Brain microvascular endothelial cell (primary cell): ENCODE results near the gene RIBC1.
A peak's percentile ranks its signal among the peaks of the same experiment; 100 is the strongest.
"Not testable (repeated sequence)": the region's sequence is repeated elsewhere in the genome, so short reads cannot be mapped to it uniquely, and the experiment has no call there.

Source experiments
- DNase-seq: peaks from one replicate; pipeline ENCODE4 v3.0.0-alpha.2; 2020
- H3K27ac ChIP-seq: fragments of 250-450 bp; sonication (Bioruptor Pico); 2 replicates; pipeline ENCODE4 v1.5.1; 2020; ENCODE audit warnings: mild to moderate bottlenecking, moderate library complexity
- H3K27me3 ChIP-seq: fragments of 250-450 bp; sonication (Bioruptor Pico); replicated peaks from 2 replicates; pipeline ENCODE4 v1.5.1; 2020; ENCODE audit warnings: mild to moderate bottlenecking
- H3K36me3 ChIP-seq: fragments of 250-450 bp; sonication (Bioruptor Pico); replicated peaks from 2 replicates; pipeline ENCODE4 v1.5.1; 2020; ENCODE audit warnings: mild to moderate bottlenecking
- H3K4me3 ChIP-seq: 2 replicates; pipeline ENCODE4 v1.5.1; 2011; ENCODE audit warnings: low read depth, mild to moderate bottlenecking, control low read depth, low read length, moderate library complexity
- CTCF ChIP-seq: IDR thresholded peaks from 2 replicates; pipeline ENCODE4 v1.5.1; 2011; ENCODE audit warnings: low read depth, mild to moderate bottlenecking, moderate library complexity, low read length, control low read depth, inconsistent platforms; ENCODE audit errors: missing control alignments
- in situ Hi-C: cut with HindIII; loops from 2 replicates; pipeline ENCODE4 v1.10.0; 2017; ENCODE audit warnings: low sequenced_read_pairs, low pct_ligation_motif_present

RIBC1 gene

GRCh38 chrX:53403535-53403934 is 19.1 kb upstream of the RIBC1 start:
- no peak overlapping the region for H3K27ac ChIP-seq
- H3K36me3 ChIP-seq, result peaks cover 39% of the 10 kb centered on the region
- no peaks in the 10 kb centered on the region for H3K27me3 ChIP-seq
- DNase-seq, result no peak
- in situ Hi-C loops, result no loop called here
- H3K4me3 ChIP-seq, result no peak overlapping the region
- TF ChIP-seq CTCF, result no peak

DNA sequence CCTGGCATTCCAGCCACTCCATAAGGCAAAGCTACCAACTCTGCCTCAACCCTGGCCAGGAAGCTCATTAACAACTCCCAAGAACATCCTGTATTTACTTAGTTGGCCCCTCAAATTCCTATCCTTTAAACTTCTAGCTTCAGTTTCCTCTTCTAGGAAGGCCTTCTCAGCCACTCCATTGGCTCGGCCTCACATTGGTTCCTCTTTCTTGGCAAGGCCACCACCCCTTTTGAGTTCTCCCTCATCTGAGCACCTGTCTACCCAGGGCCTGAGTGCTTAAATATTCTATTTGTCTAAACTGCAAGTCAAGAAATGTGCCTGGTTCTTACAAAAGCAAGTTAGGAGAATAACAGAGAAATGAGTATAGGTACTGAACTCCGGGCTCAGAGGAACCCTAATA is 10.2 kb upstream of the RIBC1 start:
- in situ Hi-C loops, result no loop called here
- no peak overlapping the region for H3K27ac ChIP-seq
- peaks cover 28% of the 10 kb centered on the region for H3K36me3 ChIP-seq
- TF ChIP-seq CTCF, result no peak
- DNase-seq, result no peak
- no peaks in the 10 kb centered on the region for H3K27me3 ChIP-seq
- H3K4me3 ChIP-seq, result no peak overlapping the region

- H3K4me3 ChIP-seq, DNase-seq, H3K36me3 ChIP-seq, H3K27ac ChIP-seq, in situ Hi-C loops, H3K27me3 ChIP-seq: not testable (repeated sequence)
These were observed 2.3 kb upstream of the RIBC1 start for GRCh38 chrX:53420351-53420750.

DNA sequence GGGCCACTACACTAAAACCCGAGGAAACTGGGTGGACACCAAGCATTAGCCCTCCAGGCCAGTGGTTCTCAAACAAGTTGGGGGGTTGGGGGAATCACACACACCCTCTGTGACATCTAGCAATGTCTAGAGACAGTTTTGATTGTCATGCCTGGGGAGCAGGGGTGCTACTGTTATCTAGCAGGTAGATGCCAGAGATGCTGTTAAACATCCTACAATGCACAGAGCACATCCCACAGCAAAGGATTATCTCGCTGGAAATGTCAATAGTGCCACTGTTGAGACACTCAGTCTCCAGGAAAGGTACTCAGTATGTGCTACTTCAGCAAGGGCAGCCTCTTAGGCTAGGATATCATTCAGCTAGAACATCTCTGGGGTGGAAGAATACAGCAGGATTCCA is 1.5 kb upstream of the RIBC1 start:
- in situ Hi-C loops, result no loop called here
- H3K27me3 ChIP-seq, result no peaks in the 10 kb centered on the region
- TF ChIP-seq CTCF, result no peak
- H3K36me3 ChIP-seq, result no peaks in the 10 kb centered on the region
- DNase-seq, result no peak
- H3K27ac ChIP-seq, result no peak overlapping the region
- H3K4me3 ChIP-seq, result peak overlapping the region; percentile 81

- Histone ChIP-seq H3K27me3 (no peaks in the 10 kb centered on the region), H3K36me3 (no peaks in the 10 kb centered on the region), H3K4me3 (peak overlapping the region; percentile 81), H3K27ac (peak overlapping the region; percentile 87)
- no peak for TF ChIP-seq CTCF
- peak; percentile 58 for DNase-seq
- in situ Hi-C loops, result no loop called here
These were observed 944 bp upstream of the RIBC1 start for GRCh38 chrX:53421772-53422085.

GRCh38 chrX:53422086-53422860 is 400 bp upstream of the RIBC1 start, which contains the start of gene SMC1A:
Gene SMC1A (minus strand): TSS chrX:53422654. CDS start chrX:53422600, 54 bp downstream.
- TF ChIP-seq CTCF, result no peak
- H3K27ac ChIP-seq, result peak within 1 kb of the TSS; percentile 87
- in situ Hi-C loops, result no loop called here
- no peaks in the 10 kb centered on the region for H3K27me3 ChIP-seq
- H3K4me3 ChIP-seq, result peak within 1 kb of the TSS; percentile 81
- no peaks in the 10 kb centered on the region for H3K36me3 ChIP-seq
- DNase-seq, result peak; percentile 99
